Activated CD4-positive, alpha-beta memory T cell treated with anti-CD3 and anti-CD28 coated beads for 36 hours (primary cell): ENCODE data around the gene DGCR2. TPM values are rescaled to one million over a fixed set of nuclear protein-coding genes. Genes with fewer than 3 reads are reported as not detected.
"Not testable (repeated sequence)": the region's sequence is repeated elsewhere in the genome, so short reads cannot be mapped to it uniquely, and the experiment has no call there.

Source experiments
- CTCF ChIA-PET: fragments of 350-600 bp; sonication (Branson Sonifier 250); formaldehyde crosslinking; loops from one replicate; lab custom pipeline; 2021; ENCODE audit warnings: antibody characterized with exemption, inconsistent platforms; lab: Charles Lee
- POLR2A ChIA-PET: fragments of 350-600 bp; sonication (Branson Sonifier 250); formaldehyde crosslinking; loops from one replicate; lab custom pipeline; 2021; ENCODE audit warnings: antibody characterized with exemption; lab: Charles Lee
- DNase-seq: peaks from one replicate; pipeline ENCODE4 v3.0.0-alpha.2; 2020
- H3K27ac Mint-ChIP-seq: one replicate; pipeline ENCODE4 v1.8.0; 2021; ENCODE audit warnings: mixed read lengths
- H3K27me3 Mint-ChIP-seq: one replicate; pipeline ENCODE4 v1.8.0; 2021; ENCODE audit warnings: mixed read lengths
- H3K36me3 Mint-ChIP-seq: one replicate; pipeline ENCODE4 v1.8.0; 2021; ENCODE audit warnings: mixed read lengths
- H3K4me1 Mint-ChIP-seq: one replicate; pipeline ENCODE4 v1.8.0; 2021; ENCODE audit warnings: low read depth, mixed read lengths
- H3K4me3 Mint-ChIP-seq: one replicate; pipeline ENCODE4 v1.8.0; 2021; ENCODE audit warnings: mild to moderate bottlenecking, mixed read lengths
- H3K9me3 Mint-ChIP-seq: one replicate; pipeline ENCODE4 v1.8.0; 2021; ENCODE audit warnings: mixed read lengths
- intact Hi-C: fragments of 100-400 bp; cut with micrococcal nuclease; formaldehyde crosslinking; loops from one replicate; pipeline ENCODE4 v1.15.1; 2023
- total RNA-seq, 2 experiments: library from RNA; stranded (reverse); gene quantifications; one replicate each; pipeline ENCODE4 v1.2.3, GENCODE V29; 2021

The DGCR2 gene
- total RNA-seq, 2 experiments from 2014 or later, result 17.4 to 17.6 TPM

DNA sequence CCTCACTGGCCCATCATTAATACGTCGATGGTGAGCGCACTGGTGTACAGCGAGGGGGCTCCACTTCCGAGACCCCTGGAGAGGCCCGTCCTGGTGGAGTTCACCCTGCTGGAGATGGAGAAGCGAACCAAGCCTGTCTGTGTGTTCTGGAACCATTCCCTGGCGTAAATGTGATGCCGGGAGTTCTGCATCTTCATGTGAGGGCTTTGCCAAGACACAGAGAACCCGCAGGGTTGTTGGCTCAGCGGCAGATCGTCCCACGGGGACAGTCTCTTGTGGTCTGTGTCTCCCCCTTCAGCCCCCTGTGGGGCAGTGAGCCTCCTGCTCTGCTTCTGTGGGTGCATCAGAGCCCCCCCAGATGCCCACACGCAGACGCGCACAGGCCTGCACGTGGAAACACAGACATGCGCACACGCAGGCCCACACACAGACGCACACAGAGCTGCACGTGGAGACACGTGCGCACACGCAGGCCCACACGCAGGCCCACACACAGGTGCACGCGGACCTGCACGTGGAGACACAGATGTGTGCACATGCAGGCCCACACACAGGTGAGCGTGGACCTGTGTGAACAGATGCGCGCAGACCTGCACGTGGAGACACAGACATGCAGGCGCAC lies 130.3 kb downstream of the DGCR2 start:
- H3K4me1 Mint-ChIP-seq, result no peaks in the 10 kb centered on the region
- H3K4me3 Mint-ChIP-seq, result no peak overlapping the region
- H3K36me3 Mint-ChIP-seq, result no peaks in the 10 kb centered on the region
- DNase-seq, result no peak
- POLR2A ChIA-PET, result no interaction called here
- intact Hi-C loops, result no loop called here
- H3K27ac Mint-ChIP-seq, result no peak overlapping the region
- no peaks in the 10 kb centered on the region for H3K9me3 Mint-ChIP-seq
- CTCF ChIA-PET, result no interaction called here
- H3K27me3 Mint-ChIP-seq, result peaks cover 13% of the 10 kb centered on the region

DNA sequence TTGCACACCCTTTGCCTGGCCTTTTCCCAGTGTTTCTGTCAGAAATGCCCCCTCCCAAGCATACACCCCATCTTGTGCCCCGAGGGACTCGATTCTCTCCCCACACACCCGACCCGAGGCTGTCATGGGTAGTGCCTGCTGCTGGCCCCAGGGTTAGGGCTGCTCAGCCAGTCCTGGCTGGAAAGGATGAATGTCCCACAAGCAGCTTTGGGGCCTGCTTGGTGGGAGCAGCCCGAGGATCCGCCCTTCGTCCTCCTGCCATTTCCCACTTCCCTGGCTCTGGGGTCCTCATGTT lies 131.1 kb downstream of the DGCR2 start:
- POLR2A ChIA-PET, result no interaction called here
- no peaks in the 10 kb centered on the region for H3K9me3 Mint-ChIP-seq
- no peaks in the 10 kb centered on the region for H3K36me3 Mint-ChIP-seq
- H3K4me1 Mint-ChIP-seq, result no peaks in the 10 kb centered on the region
- peaks cover 10% of the 10 kb centered on the region for H3K27me3 Mint-ChIP-seq
- no peak for DNase-seq
- CTCF ChIA-PET, result no interaction called here
- H3K27ac Mint-ChIP-seq, result no peak overlapping the region
- intact Hi-C loops, result no loop called here
- H3K4me3 Mint-ChIP-seq, result no peak overlapping the region

DNA sequence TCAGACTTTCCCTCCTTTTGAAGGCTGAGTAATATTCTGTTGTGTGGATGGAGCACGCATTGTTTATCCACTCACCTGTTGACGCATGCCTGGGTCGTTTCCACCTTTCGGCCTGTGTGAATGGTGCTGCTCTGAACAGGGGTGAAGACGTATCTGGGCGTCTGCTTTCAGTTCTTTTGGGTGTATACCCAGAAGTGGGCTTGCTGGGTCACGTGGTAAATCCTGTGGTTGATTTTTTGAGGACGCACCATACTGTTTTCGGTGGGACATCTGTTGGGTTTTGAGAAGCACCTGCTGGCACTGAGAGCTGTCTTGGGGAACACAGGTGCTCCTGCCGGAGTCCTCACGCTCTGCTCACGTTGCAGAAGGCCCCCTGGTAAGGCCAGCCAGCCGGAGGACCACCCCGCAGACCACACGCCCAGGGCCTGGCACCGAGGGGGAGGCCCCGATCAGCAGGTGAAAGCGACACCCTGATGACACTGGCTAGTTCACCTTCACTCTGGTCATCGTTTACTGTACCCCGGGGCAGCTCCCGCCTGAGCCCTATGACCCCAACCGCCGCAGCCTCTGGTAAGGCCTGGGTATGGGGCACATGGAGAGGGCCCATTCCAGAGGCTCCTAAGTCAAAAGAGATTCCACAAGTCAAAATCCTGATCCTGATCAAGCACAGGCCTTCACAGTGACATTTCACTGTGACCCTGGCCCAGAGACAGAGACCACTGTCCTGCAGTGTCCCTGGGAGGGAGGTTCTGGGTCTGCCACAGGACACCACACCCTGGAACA lies 131.7 kb downstream of the DGCR2 start:
- Mint-ChIP-seq H3K4me3 (no peak overlapping the region), H3K27ac (no peak overlapping the region), H3K36me3 (no peaks in the 10 kb centered on the region), H3K27me3 (peaks cover 10% of the 10 kb centered on the region), H3K4me1 (no peaks in the 10 kb centered on the region), H3K9me3 (no peaks in the 10 kb centered on the region)
- no peak for DNase-seq
- ChIA-PET CTCF (no interaction called here), POLR2A (no interaction called here)
- intact Hi-C loops, result no loop called here

DNA sequence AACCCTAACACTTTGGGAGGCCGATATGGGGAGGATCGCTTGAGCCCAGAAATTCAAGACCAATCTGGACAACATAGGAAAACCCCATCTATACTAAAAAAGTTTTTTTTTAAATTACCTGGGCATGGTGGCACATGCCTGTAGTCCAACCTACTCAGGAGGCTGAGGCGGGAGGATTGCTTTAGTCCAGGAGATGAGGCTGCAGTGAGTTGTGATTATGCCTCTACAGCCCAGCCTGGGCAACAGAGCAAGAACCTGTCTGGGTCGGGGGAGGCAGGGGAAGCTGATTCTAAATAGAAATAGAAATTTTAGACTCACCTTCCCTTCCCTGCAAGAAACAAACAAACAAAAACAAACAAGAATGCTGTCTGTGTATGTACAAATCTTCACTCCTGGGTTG lies 133.3 kb downstream of the DGCR2 start:
- intact Hi-C loops, result no loop called here
- ChIA-PET POLR2A (no interaction called here), CTCF (interaction anchor here (0.7 kb wide), 2 partner anchors 61 to 188 kb away, joined by 3 read pairs; no protein-coding TSS in a partner anchor)
- Mint-ChIP-seq H3K4me1 (no peaks in the 10 kb centered on the region), H3K27ac (no peak overlapping the region), H3K4me3 (no peak overlapping the region), H3K36me3 (no peaks in the 10 kb centered on the region), H3K27me3 (peaks cover 8% of the 10 kb centered on the region), H3K9me3 (no peaks in the 10 kb centered on the region)
- no peak for DNase-seq

DNA sequence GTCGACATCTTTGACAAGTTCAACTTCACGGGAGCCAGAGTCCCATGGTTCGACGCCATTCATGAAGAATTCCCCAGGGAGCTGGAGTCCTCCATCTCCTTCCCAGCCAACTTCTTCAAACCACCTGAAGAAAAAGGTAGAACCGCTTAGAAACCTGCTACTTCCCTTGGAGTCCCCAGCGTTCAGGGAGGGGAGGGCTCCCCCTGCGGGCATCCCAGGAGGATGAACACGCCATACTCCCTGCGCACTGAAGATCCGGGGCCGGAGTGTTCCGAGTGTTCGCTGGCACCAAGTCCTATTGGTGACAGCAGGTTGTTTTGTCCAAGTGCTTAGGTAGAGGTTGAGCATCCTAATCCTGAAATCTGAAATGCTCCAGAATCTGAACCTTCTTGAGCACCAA lies 134.4 kb downstream of the DGCR2 start:
- ChIA-PET CTCF (no interaction called here), POLR2A (no interaction called here)
- H3K27ac Mint-ChIP-seq, result no peak overlapping the region
- H3K4me3 Mint-ChIP-seq, result no peak overlapping the region
- H3K36me3 Mint-ChIP-seq, result no peaks in the 10 kb centered on the region
- H3K4me1 Mint-ChIP-seq, result no peaks in the 10 kb centered on the region
- H3K27me3 Mint-ChIP-seq, result peaks cover 3% of the 10 kb centered on the region
- H3K9me3 Mint-ChIP-seq, result no peaks in the 10 kb centered on the region
- intact Hi-C loops, result no loop called here
- peak; percentile 24 for DNase-seq

DNA sequence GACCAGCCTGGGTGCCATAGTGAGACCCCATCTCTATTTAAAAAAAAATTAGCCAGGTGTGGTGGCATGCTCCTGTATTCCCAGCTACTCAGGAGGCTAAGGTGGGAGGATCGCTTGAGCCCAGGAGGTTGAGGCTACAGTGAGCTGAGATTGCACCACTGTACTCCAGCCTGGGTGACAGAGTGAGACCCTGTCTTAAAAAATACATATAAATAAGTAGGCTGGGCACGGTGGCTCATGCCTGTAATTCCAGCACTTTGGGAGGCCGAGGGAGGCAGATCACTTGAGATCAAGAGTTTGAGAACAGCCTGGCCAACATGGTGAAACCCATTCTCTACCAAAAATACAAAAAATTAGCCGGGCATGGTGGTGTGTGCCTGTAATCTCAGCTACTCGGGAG lies 135.1 kb downstream of the DGCR2 start:
- POLR2A ChIA-PET, H3K27ac Mint-ChIP-seq, CTCF ChIA-PET, H3K27me3 Mint-ChIP-seq, H3K9me3 Mint-ChIP-seq, H3K4me3 Mint-ChIP-seq, H3K4me1 Mint-ChIP-seq, intact Hi-C loops, H3K36me3 Mint-ChIP-seq, DNase-seq: not testable (repeated sequence)

Other genes with a start within 250 kb of the DGCR2 start
- gene DGCR6, start 216.1 kb downstream of the DGCR2 start, total RNA-seq, result under 1 TPM; 0.80 to 0.95 TPM
- gene PRODH, start 186.1 kb downstream of the DGCR2 start, total RNA-seq, result under 1 TPM in 1 of 2 experiments, not detected in 1; 0.56 TPM
- gene TSSK2, start 8.9 kb upstream of the DGCR2 start, total RNA-seq, result not detected
- gene ESS2, start 22.2 kb upstream of the DGCR2 start, total RNA-seq, result 10 to 100 TPM; 13.7 to 15.5 TPM
- gene GSC2, start 27.9 kb upstream of the DGCR2 start, total RNA-seq, result not detected
- gene SLC25A1, start 56.3 kb upstream of the DGCR2 start, total RNA-seq, result 10 to 100 TPM; 62.9 to 67.4 TPM
- 1 to 10 TPM; 1.1 to 1.6 TPM for gene CLTCL1, start 169.3 kb upstream of the DGCR2 start, total RNA-seq